Tibial nerve (tissue), 4 donors: ENCODE results near the gene NRBP1. TPM values are rescaled to one million over a fixed set of nuclear protein-coding genes. Genes with fewer than 3 reads are reported as not detected.

Experiments
- DNase-seq, 2 donors: peaks; one replicate each; pipeline ENCODE4 v3.0.0-alpha.2; 2019; ENCODE audit warnings: low spot score in 2 of 2
- H3K27ac ChIP-seq, 4 donors: fragments of 200-600 bp; sonication (generic) in 3 of 4; one replicate each; pipeline ENCODE4 v1.5.1; 2017 to 2019; ENCODE audit warnings: mild to moderate bottlenecking in 1 of 4
- H3K27me3 ChIP-seq, 2 donors: fragments of 200-600 bp; sonication (generic) in 1 of 2; one replicate each; pipeline versions ENCODE4 v1.5.1 to v1.6.0; 2017 to 2019
- H3K36me3 ChIP-seq, 3 donors: fragments of 200-600 bp; sonication (generic); one replicate each; pipeline ENCODE4 v1.5.1; 2018 to 2019
- H3K4me1 ChIP-seq, 4 donors: fragments of 200-600 bp; sonication (generic) in 3 of 4; one replicate each; pipeline ENCODE4 v1.5.1; 2017 to 2019
- H3K4me3 ChIP-seq, 4 donors: fragments of 200-600 bp; sonication (generic) in 3 of 4; one replicate each; pipeline ENCODE4 v1.5.1; 2017 to 2019; ENCODE audit warnings: mild to moderate bottlenecking in 1 of 4, moderate library complexity in 1 of 4
- H3K9me3 ChIP-seq, 4 donors: fragments of 200-600 bp; sonication (generic) in 3 of 4; one replicate each; pipeline ENCODE4 v1.5.1; 2017 to 2019
- EP300 ChIP-seq, 2 donors: sonication (generic); formaldehyde crosslinking; IDR thresholded peaks; one replicate each; pipeline ENCODE4 v1.6.1; 2017; ENCODE audit warnings: antibody characterized with exemption in 2 of 2, mild to moderate bottlenecking in 1 of 2
- POLR2A ChIP-seq, 2 donors: fragments of 450-650 bp; IDR thresholded peaks; one replicate each; pipeline ENCODE4 v1.6.1; 2017; ENCODE audit warnings: antibody characterized with exemption in 2 of 2, mild to moderate bottlenecking in 2 of 2, moderate library complexity in 2 of 2
- WGBS, 2 donors: methylation state at CpG; one replicate each; pipeline ENCODE4 v1.1.5; 2018; 5-methylcytosine and 5-hydroxymethylcytosine counted together
- total RNA-seq, 4 donors: library from RNA; depleted of rRNA; stranded (reverse); fragments of >200 nt; gene quantifications; one replicate each; pipeline ENCODE4 v1.1.0, GENCODE V29; 2016
- TF ChIP-seq, protein P1 (sequence below), 5 experiments: fragments of 200-600 bp in 3 of 5; fragments of 450-650 bp in 2 of 5; sonication (generic) in 3 of 5; IDR thresholded peaks; one replicate each; pipeline ENCODE4 v1.5.1; 2016 to 2019; ENCODE audit warnings: antibody characterized with exemption in 5 of 5, mild to moderate bottlenecking in 3 of 5, moderate library complexity in 2 of 5

The NRBP1 gene
- total RNA-seq, 4 donors from 2014 or later, result 43.7 to 62.5 (median 56.7) TPM

DNA sequence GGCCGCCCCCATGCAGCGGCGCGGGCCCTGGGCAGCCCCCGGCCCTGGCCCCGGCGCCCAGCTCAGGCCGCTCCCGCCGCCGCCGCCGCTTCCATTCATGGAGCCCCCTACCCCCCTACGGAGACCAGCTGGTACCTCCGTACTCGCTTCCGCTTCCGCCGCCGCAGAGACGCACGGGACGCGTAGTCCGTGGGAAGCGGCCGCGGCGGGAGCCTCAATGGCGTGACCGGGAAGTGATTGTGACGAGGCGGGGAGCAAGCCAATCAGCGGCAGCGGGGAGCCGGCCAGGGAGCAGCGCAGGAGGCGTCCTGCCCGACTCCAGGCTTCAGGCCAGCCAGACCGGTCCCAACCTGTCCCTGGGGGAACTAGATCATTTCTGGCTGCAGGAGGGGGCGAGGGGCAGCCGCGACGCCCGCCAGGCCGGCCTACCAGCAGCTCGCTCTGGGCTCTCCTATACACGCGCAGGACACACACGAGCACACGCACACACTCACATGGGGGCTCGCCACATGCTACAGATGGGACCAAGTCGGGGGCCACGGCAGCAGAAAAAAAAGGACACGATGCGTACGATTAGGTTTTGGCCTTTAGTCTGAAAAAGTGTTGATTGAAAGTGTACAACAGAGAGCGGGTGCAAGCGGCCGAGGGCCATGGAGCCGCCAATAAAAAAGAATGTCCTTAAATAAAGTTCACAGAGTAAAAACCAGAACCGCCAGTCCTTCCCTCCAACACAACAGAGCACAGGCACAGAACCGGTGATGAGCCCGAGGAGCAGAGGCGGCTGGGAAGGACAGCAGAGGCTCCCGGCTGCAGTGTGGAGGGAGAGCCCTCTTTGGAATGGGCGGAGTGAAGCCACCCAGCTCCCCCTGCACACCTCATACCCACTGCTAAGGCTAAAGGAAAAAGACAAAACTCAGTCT lies 47.5 kb upstream of the NRBP1 start, which contains the start of gene ZNF513:
Gene ZNF513, minus strand, starts transcription at position 109 of the 920 bp plus-strand sequence. CDS start 208 bp downstream, outside the sequence.
- no peaks in the 10 kb centered on the region for H3K27me3 ChIP-seq
- peaks cover 0 to 36% (median 15%) of the 10 kb centered on the region in 4 donors for H3K4me1 ChIP-seq
- peaks cover 0 to 70% (median 28%) of the 10 kb centered on the region in 3 donors for H3K36me3 ChIP-seq
- peak within 1 kb of the TSS; percentile 43 to 79 (median 69) for H3K4me3 ChIP-seq
- 18 to 29% methylated on average over 37 to 49 of the region's 67 CpGs for WGBS, 2 donors
- H3K9me3 ChIP-seq, result no peaks in the 10 kb centered on the region
- TF ChIP-seq, protein P1, sequence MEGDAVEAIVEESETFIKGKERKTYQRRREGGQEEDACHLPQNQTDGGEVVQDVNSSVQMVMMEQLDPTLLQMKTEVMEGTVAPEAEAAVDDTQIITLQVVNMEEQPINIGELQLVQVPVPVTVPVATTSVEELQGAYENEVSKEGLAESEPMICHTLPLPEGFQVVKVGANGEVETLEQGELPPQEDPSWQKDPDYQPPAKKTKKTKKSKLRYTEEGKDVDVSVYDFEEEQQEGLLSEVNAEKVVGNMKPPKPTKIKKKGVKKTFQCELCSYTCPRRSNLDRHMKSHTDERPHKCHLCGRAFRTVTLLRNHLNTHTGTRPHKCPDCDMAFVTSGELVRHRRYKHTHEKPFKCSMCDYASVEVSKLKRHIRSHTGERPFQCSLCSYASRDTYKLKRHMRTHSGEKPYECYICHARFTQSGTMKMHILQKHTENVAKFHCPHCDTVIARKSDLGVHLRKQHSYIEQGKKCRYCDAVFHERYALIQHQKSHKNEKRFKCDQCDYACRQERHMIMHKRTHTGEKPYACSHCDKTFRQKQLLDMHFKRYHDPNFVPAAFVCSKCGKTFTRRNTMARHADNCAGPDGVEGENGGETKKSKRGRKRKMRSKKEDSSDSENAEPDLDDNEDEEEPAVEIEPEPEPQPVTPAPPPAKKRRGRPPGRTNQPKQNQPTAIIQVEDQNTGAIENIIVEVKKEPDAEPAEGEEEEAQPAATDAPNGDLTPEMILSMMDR (IDR thresholded peaks at IDR 0.05), result peak in 1 of 5 experiments; percentile 19
- peak; percentile 43 to 50 for TF ChIP-seq POLR2A (IDR thresholded peaks at IDR 0.05)
- peak; percentile 67 to 91 for TF ChIP-seq EP300 (IDR thresholded peaks at IDR 0.05)
- peak within 1 kb of the TSS; percentile 68 to 93 (median 84) for H3K27ac ChIP-seq
- peak; percentile 91 to 93 for DNase-seq

DNA sequence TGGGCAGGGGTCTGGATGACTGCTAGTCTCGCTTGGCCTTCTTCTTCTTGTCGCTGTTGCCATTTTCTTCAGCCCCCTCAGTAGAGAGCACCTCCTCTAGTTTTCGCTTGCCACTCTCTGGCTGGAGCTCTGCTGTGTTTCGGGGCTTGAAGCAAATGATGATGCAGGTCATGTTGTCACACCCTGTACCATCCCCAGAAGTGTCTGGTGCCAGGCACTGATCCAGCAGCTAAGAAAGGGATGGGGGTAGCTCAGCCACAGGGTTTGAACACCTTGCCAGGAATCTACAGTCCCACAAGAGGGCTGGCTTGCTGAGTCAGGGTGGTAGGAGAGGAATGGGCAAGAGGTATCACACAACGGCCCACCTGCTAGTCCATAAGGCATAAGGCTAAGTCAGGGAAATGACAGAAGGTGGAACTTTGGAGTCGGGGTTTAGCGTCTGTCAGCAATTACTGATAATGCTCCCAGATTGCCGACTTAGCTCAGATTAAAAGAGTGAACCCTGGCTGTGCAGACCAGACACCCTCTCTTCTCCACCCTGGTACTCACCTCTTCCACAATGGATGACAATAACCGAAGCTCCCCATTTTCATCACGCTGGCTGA lies 46.8 kb upstream of the NRBP1 start:
- WGBS, 2 donors, result 92% methylated on average over 10 of the region's 10 CpGs
- H3K9me3 ChIP-seq, result no peaks in the 10 kb centered on the region
- H3K4me1 ChIP-seq, result peaks cover 0 to 34% (median 15%) of the 10 kb centered on the region in 4 donors
- H3K4me3 ChIP-seq, result no peak overlapping the region
- DNase-seq, result no peak
- H3K27me3 ChIP-seq, result no peaks in the 10 kb centered on the region
- peaks cover 0 to 70% (median 20%) of the 10 kb centered on the region in 3 donors for H3K36me3 ChIP-seq
- peak overlapping the region; percentile 68 to 93 (median 84) for H3K27ac ChIP-seq
- TF ChIP-seq EP300 (IDR thresholded peaks at IDR 0.05) (no peak), POLR2A (IDR thresholded peaks at IDR 0.05) (no peak)
- TF ChIP-seq, protein P1 (IDR thresholded peaks at IDR 0.05), result no peak

DNA sequence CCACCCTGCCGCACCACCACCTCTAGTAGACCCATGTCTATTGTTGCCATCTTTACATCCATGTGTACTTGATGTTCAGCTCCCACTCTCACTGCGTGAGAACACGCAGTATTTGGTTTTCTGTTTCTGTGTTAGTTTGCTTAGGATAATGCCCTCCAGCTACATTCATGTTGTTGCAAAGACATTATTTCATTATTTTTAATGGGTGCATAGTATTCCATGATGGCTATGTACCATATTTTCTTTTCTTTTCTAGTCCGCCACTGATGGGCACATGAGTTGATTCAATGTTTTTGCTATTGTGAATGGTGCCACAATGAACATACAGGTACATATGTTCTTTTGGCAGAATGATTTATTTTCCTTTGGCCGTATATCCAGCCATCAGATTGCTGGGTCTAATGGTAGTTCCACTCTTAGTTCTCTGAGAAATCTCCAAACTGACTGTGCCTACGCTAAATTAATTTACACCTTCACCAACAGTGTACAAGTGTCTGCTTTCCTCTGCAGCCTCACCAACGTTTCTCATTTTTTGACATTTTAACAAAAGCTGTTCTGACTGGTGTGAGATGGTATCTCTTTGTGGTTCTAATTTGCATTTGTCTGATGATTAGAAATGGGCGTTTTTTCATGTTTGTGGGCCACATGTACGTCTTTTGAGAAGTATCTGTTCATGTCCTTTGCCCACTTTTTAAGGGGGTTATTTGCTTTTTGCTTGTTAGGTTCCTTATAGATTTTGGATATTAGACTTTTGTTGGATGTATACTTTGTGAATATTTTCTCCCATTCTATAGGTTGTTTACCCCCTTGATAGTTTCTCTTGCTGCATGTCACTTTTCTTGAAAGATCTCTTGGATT lies 37.4 kb upstream of the NRBP1 start:
- Histone ChIP-seq H3K4me1 (no peaks in the 10 kb centered on the region), H3K27me3 (no peaks in the 10 kb centered on the region), H3K27ac (no peak overlapping the region), H3K4me3 (no peak overlapping the region), H3K9me3 (no peaks in the 10 kb centered on the region), H3K36me3 (peaks cover 0 to 19% (median 0%) of the 10 kb centered on the region in 3 donors)
- TF ChIP-seq POLR2A (IDR thresholded peaks at IDR 0.05), result no peak
- no peak for TF ChIP-seq EP300 (IDR thresholded peaks at IDR 0.05)
- TF ChIP-seq, protein P1 (IDR thresholded peaks at IDR 0.05), result no peak
- DNase-seq, result no peak
- WGBS, 2 donors, result 94 to 95% methylated on average over 9 of the region's 9 CpGs

DNA sequence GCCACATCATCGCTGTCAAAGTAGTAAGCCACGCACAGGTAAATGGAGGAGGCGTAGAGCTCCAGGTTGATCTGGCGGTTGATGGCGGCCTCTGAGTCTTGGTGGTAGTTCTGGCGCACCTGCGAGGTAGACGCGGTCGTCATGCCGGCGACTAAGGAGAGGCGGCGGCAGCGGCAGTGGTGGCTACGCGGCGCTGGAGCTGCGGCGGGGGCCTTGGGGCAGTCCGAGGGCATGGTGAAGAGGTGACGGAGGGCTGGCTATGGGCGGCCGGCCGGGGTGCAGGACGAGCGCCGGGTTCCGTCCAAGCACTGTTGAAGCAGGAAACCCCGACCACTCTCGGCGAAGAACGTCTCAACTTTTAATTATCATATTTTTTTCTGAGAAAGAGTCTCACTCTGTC lies 35.2 kb upstream of the NRBP1 start:
- Histone ChIP-seq H3K27me3 (no peaks in the 10 kb centered on the region), H3K9me3 (no peaks in the 10 kb centered on the region), H3K4me1 (no peaks in the 10 kb centered on the region), H3K36me3 (peaks cover 0 to 10% (median 0%) of the 10 kb centered on the region in 3 donors), H3K4me3 (no peak overlapping the region), H3K27ac (no peak overlapping the region)
- TF ChIP-seq POLR2A (IDR thresholded peaks at IDR 0.05), result no peak
- no peak for TF ChIP-seq EP300 (IDR thresholded peaks at IDR 0.05)
- TF ChIP-seq, protein P1 (IDR thresholded peaks at IDR 0.05), result no peak
- no peak for DNase-seq
- 97 to 98% methylated on average over 33 of the region's 33 CpGs for WGBS, 2 donors
